SK-N-DZ (cell line): ENCODE results near the gene MYOF.
"Not testable (repeated sequence)": the region's sequence is repeated elsewhere in the genome, so short reads cannot be mapped to it uniquely, and the experiment has no call there.

Source experiments
- DNase-seq: peaks from one replicate; pipeline ENCODE4 v3.0.0-alpha.2; 2015; ENCODE audit warnings: low spot score

Gene MYOF

GRCh38 chr10:93458821-93459257 is 23.3 kb downstream of the MYOF start:
- DNase-seq, result no peak

GRCh38 chr10:93457511-93457910 is 24.6 kb downstream of the MYOF start:
- no peak for DNase-seq

- no peak for DNase-seq
Observed at GRCh38 chr10:93456480-93456879, 25.7 kb downstream of the MYOF start.

GRCh38 chr10:93454736-93455135 is 27.4 kb downstream of the MYOF start:
- DNase-seq, result no peak

- DNase-seq, result no peak
Observed at GRCh38 chr10:93454146-93454545, 28.0 kb downstream of the MYOF start.

GRCh38 chr10:93452143-93452542 is 30.0 kb downstream of the MYOF start:
- no peak for DNase-seq

- no peak for DNase-seq
Observed at GRCh38 chr10:93451244-93451947, 30.7 kb downstream of the MYOF start.

- DNase-seq, result no peak
Observed at GRCh38 chr10:93447970-93448369, 34.2 kb downstream of the MYOF start.

GRCh38 chr10:93447019-93447418 is 35.1 kb downstream of the MYOF start:
- DNase-seq, result no peak

- DNase-seq, result no peak
Observed at GRCh38 chr10:93445978-93446720, 36.0 kb downstream of the MYOF start.

GRCh38 chr10:93445097-93445960 is 36.8 kb downstream of the MYOF start:
- DNase-seq, result peak; percentile 45

GRCh38 chr10:93443481-93443880 is 38.7 kb downstream of the MYOF start:
- DNase-seq, result no peak

GRCh38 chr10:93442721-93443120 is 39.4 kb downstream of the MYOF start:
- not testable (repeated sequence) for DNase-seq

- no peak for DNase-seq
Observed at GRCh38 chr10:93440591-93441091, 41.5 kb downstream of the MYOF start.

- no peak for DNase-seq
Observed at GRCh38 chr10:93438613-93439253, 43.4 kb downstream of the MYOF start.

- no peak for DNase-seq
Observed at GRCh38 chr10:93437946-93438612, 44.1 kb downstream of the MYOF start.

GRCh38 chr10:93437086-93437945 is 44.8 kb downstream of the MYOF start:
- DNase-seq, result no peak

GRCh38 chr10:93436591-93437085 is 45.5 kb downstream of the MYOF start:
- DNase-seq, result no peak

- DNase-seq, result no peak
Observed at GRCh38 chr10:93435621-93436397, 46.3 kb downstream of the MYOF start.
